HEK293T (cell line): Measurements from ENCODE around the gene TEN1.

Source experiments
- CTCF ChIA-PET: fragments of 350-600 bp; formaldehyde crosslinking; extraction: SDS; loops from one replicate; lab custom pipeline; 2021; ENCODE audit warnings: antibody characterized with exemption, inconsistent platforms; lab: Yijun Ruan, JAX
- POLR2A ChIA-PET: fragments of 350-600 bp; formaldehyde crosslinking; extraction: SDS; loops from one replicate; lab custom pipeline; 2020; ENCODE audit warnings: antibody characterized with exemption, inconsistent platforms; lab: Yijun Ruan, JAX
- DNase-seq: peaks from one replicate; pipeline ENCODE4 v3.0.0; 2012; ENCODE audit warnings: mixed read lengths; ENCODE audit errors: extremely low spot score
- ARNT ChIP-seq: fragments of 450-650 bp; IDR thresholded peaks from 2 replicates; pipeline ENCODE4 v1.6.1; 2017; ENCODE audit warnings: mild to moderate bottlenecking
- BHLHE40 ChIP-seq: fragments of 450-650 bp; IDR thresholded peaks from 2 replicates; pipeline ENCODE4 v1.6.1; 2016; ENCODE audit warnings: mild to moderate bottlenecking, moderate library complexity, borderline replicate concordance
- CTBP1 ChIP-seq: fragments of 450-650 bp; IDR thresholded peaks from 2 replicates; pipeline ENCODE4 v1.6.1; 2016; ENCODE audit warnings: borderline replicate concordance
- ELF4 ChIP-seq: fragments of 450-650 bp; IDR thresholded peaks from 2 replicates; pipeline ENCODE4 v1.6.1; 2017; ENCODE audit warnings: antibody characterized with exemption
- FOXA1 ChIP-seq: fragments of 450-650 bp; IDR thresholded peaks from 2 replicates; pipeline ENCODE4 v1.6.1; 2016; ENCODE audit warnings: mild to moderate bottlenecking
- FOXK2 ChIP-seq: fragments of 450-650 bp; IDR thresholded peaks from 2 replicates; pipeline ENCODE4 v1.6.1; 2016; ENCODE audit warnings: mild to moderate bottlenecking
- FOXM1 ChIP-seq: fragments of 450-650 bp; IDR thresholded peaks from 2 replicates; pipeline ENCODE4 v1.6.1; 2017; ENCODE audit warnings: mild to moderate bottlenecking, borderline replicate concordance
- HDGF ChIP-seq: fragments of 450-650 bp; IDR thresholded peaks from 2 replicates; pipeline ENCODE4 v1.6.1; 2017; ENCODE audit warnings: antibody characterized with exemption, borderline replicate concordance
- L3MBTL2 ChIP-seq: fragments of 450-650 bp; conservative IDR thresholded peaks from 2 replicates; pipeline ENCODE4 v1.6.1; 2016; ENCODE audit warnings: mild to moderate bottlenecking
- LEF1 ChIP-seq: fragments of 450-650 bp; IDR thresholded peaks from 2 replicates; pipeline ENCODE4 v1.6.1; 2017; ENCODE audit warnings: mild to moderate bottlenecking, borderline replicate concordance
- NFRKB ChIP-seq: fragments of 450-650 bp; IDR thresholded peaks from 2 replicates; pipeline ENCODE4 v1.6.1; 2016; ENCODE audit warnings: mild to moderate bottlenecking, moderate library complexity
- SP1 ChIP-seq: fragments of 450-650 bp; IDR thresholded peaks from 2 replicates; pipeline ENCODE4 v1.6.1; 2017
- SUZ12 ChIP-seq: fragments of 450-650 bp; IDR thresholded peaks from 2 replicates; pipeline ENCODE4 v1.6.1; 2016; ENCODE audit warnings: mild to moderate bottlenecking
- TARDBP ChIP-seq: fragments of 450-650 bp; IDR thresholded peaks from 2 replicates; pipeline ENCODE4 v1.6.1; 2016
- ZNF384 ChIP-seq: fragments of 450-650 bp; IDR thresholded peaks from 2 replicates; pipeline ENCODE4 v1.6.1; 2016
- TF ChIP-seq, protein P1 (sequence below): fragments of 450-650 bp; IDR thresholded peaks from 2 replicates; pipeline ENCODE4 v1.6.1; 2016

Gene TEN1

DNA sequence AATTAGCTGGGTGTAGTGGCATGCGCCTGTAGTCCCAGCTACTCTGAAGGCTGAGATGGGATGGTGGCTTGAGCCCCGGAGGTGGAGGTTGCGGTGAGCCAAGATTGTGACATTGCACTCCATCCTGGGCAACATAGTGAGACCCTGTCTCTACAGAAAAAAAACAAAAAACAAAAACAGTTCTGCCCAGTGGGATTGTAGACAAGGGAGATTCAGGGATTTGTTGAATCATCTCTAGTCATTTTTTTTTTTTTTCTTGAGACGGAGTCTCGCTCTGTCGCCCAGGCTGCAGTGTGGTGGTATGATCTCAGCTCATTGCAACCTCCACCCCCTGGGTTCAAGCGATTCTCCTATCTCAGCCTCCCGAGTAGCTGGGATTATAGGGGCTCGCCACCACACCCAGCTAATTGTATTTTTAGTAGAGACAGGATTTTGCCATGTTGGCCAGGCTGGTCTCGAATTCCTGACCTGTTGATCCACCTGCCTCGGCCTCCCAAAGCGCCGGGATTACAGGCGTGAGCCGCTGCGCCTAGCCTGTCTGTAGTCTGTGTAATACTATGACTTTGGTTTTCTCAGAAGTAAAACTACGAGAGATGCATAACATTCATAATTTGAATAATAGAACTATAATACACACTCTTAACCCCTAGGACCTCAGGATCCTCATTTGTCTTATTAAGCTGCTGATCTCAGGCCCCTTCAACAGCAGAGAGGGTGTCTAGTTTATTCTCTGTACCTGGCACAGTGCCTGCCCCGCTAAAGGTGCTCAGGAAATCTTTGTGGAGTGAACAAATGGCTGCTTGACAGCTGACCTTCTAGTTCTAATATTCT is 1.4 kb downstream of the TEN1 start:
- POLR2A ChIA-PET: interaction anchor here (0.6 to 1.6 kb wide), 8 partner anchors 10 to 805 kb away, joined by 3 to 5 read pairs (median 3); partner anchors contain the start of gene FBF1
- TF ChIP-seq FOXK2 (no peak), SP1 (no peak), HDGF (no peak), ELF4 (no peak), TARDBP (no peak), L3MBTL2 (no peak), ARNT (no peak), CTBP1 (no peak), FOXA1 (no peak), SUZ12 (no peak), LEF1 (no peak), ZNF384 (no peak), NFRKB (no peak), BHLHE40 (no peak), FOXM1 (no peak)
- TF ChIP-seq, protein P1, sequence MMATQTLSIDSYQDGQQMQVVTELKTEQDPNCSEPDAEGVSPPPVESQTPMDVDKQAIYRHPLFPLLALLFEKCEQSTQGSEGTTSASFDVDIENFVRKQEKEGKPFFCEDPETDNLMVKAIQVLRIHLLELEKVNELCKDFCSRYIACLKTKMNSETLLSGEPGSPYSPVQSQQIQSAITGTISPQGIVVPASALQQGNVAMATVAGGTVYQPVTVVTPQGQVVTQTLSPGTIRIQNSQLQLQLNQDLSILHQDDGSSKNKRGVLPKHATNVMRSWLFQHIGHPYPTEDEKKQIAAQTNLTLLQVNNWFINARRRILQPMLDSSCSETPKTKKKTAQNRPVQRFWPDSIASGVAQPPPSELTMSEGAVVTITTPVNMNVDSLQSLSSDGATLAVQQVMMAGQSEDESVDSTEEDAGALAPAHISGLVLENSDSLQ: no peak
- CTCF ChIA-PET: interaction anchor here (0.6 kb wide), 1 partner anchor 269 kb away, joined by 3 read pairs; no protein-coding TSS in a partner anchor
- DNase-seq: no peak

DNA sequence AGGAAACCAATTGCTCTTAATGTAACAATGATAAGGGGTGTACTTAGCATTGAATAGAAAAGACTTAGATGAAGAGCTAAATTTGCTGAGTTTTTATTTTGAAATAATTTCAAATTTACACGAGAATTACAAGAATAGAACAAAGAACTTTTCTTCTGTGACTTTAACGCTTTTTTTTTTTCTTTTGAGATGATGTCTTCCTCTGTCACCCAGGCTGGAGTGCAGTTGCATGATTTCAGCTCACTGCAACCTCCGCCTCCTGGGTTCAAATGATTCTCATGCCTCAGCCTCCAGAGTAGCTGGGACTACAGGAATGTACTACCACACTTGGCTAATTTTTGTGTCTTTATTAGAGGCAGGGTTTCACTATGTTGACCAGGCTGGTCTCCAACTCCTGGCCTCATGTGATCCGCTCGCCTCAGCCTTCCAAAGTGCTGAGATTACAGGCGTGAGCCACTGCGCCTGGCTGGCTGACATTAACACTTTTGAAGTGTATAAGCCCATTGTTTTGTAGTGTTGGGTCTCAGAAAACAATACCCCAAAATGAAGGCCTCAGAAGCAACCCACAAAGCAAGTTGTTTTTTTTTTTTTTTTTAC is 2.1 kb downstream of the TEN1 start:
- POLR2A ChIA-PET: interaction anchor here (0.7 to 1.6 kb wide), 4 partner anchors 9 to 83 kb away, joined by 3 to 5 read pairs (median 4); partner anchors contain the start of gene FBF1
- CTCF ChIA-PET: interaction anchor here (0.6 to 0.7 kb wide), 2 partner anchors 122 to 856 kb away, joined by 3 read pairs; no protein-coding TSS in a partner anchor
- TF ChIP-seq FOXA1 (no peak), ARNT (no peak), L3MBTL2 (no peak), TARDBP (no peak), ELF4 (no peak), SUZ12 (no peak), BHLHE40 (no peak), CTBP1 (no peak), NFRKB (no peak), LEF1 (no peak), SP1 (no peak), FOXK2 (no peak)
- no peak for DNase-seq

DNA sequence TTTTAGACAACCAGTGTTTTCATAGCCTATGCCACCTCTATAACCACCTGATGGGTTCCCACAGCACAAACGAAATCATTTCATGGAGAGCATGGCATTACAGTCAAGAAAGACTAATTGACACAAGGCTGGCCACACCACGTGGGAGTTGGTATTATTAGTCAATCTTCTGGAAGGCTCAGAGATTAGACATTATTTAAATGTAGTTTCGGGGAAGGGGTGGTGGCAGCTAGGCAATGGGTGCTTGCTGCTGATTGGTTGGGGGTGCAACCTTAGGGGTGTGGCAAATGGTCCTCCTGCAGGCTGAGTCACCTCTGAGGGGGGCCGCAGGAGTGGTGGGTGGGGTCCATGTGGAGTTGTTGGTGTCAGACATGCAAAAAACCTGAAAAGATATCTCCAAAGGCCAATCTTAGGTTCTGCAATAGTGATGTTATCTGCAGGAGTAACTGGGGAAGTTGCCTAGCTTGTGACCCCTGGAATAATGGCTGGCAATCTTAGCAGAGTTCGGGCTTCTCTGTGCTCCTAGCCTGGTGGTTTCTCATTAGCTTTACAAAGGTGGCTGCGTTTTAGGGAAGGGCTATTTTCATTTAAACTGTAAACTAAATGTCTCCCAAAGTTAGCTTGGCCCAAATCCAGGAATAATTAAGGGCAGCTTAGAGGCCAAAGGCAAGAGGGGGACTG is 4.6 kb downstream of the TEN1 start:
- ChIA-PET CTCF (interaction anchor here (1.0 to 1.2 kb wide), 3 partner anchors 13 to 22 kb away, joined by 3 to 5 read pairs (median 3); no protein-coding TSS in a partner anchor), POLR2A (interaction anchor here (0.8 to 1.6 kb wide), 4 partner anchors 17 to 128 kb away, joined by 3 to 7 read pairs (median 4); partner anchors contain the start of genes CDK3, FBF1, TRIM65 and WBP2)
- DNase-seq: no peak
- no peak for TF ChIP-seq SP1
- no peak for TF ChIP-seq FOXK2
- TF ChIP-seq ZNF384: no peak
- TF ChIP-seq FOXA1: no peak
- no peak for TF ChIP-seq HDGF
- no peak for TF ChIP-seq CTBP1
- TF ChIP-seq, protein P1: no peak
- no peak for TF ChIP-seq BHLHE40
- TF ChIP-seq SUZ12: no peak
- TF ChIP-seq ELF4: no peak
- no peak for TF ChIP-seq FOXM1
- no peak for TF ChIP-seq TARDBP
- TF ChIP-seq L3MBTL2: no peak; the same call in 1 of the 2 replicates
- TF ChIP-seq LEF1: no peak

DNA sequence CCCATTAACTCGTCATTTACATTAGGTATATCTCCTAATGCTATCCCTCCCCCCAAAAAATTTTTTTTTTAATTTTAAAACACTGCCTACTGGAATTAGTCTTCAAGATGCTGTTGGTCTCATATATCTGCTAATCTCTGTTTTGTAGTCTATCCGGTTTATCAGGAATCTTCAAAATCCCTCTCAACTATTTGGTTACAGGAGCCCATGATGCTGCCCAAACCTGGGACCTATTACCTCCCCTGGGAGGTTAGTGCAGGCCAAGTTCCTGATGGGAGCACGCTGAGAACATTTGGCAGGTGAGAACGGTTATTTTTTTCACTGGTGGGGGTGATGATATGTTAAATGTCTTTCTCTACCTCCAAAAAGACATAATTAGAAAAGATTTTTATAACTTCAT is 6.9 kb downstream of the TEN1 start:
- ChIA-PET CTCF (interaction anchor here (1.9 kb wide), 1 partner anchor 14 kb away, joined by 6 read pairs; the partner anchor contains the start of gene CDK3), POLR2A (no interaction called here)
- TF ChIP-seq SP1: no peak
- DNase-seq: no peak

DNA sequence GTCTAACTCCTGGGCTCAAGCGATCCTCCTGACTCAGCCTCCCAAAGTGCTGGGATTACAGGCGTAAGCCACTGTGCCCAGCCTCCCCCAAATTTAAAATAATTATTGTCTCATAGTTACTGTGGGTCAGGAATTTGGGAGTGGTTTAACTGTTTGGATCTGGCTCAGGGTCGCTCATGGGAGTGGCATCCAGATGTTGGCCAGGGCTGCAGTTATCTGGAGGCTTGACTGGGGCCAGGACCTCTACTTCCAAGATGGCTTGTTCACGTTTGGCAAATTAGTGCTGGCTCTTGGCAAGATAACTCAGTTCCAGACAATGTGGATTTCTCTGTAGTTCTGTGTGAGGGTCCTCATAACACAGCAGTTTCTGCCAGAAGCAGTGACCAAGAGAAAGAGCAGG is 8.0 kb downstream of the TEN1 start:
- no peak for DNase-seq
- POLR2A ChIA-PET: no interaction called here
- TF ChIP-seq ARNT (no peak), ZNF384 (no peak), HDGF (no peak), BHLHE40 (no peak), FOXM1 (no peak), LEF1 (no peak), NFRKB (no peak), FOXA1 (no peak), ELF4 (no peak), FOXK2 (no peak), SUZ12 (no peak), L3MBTL2 (no peak), TARDBP (no peak), CTBP1 (no peak), SP1 (no peak)
- TF ChIP-seq, protein P1: no peak
- CTCF ChIA-PET: no interaction called here
